Loucy (cell line): ENCODE results near the gene MC1R.

Source experiments
- H2AFZ ChIP-seq: fragments of 200-600 bp; sonication (generic); 2 replicates; pipeline ENCODE4 v1.6.0; 2016; ENCODE audit warnings: antibody characterized with exemption, mild to moderate bottlenecking, low read length, moderate library complexity
- H3F3A ChIP-seq: fragments of 200-600 bp; 2 replicates; pipeline ENCODE4 v1.6.0; 2016; ENCODE audit warnings: antibody characterized with exemption, low read depth, mild to moderate bottlenecking
- H3K27me3 ChIP-seq: fragments of 200-600 bp; sonication (generic); 2 replicates; pipeline ENCODE4 v1.6.1; 2014; ENCODE audit warnings: low read length, mild to moderate bottlenecking; ENCODE audit not compliant: insufficient read depth, poor library complexity, severe bottlenecking
- H3K36me3 ChIP-seq: fragments of 200-600 bp; sonication (generic); 2 replicates; pipeline ENCODE4 v1.6.1; 2016; ENCODE audit warnings: low read length; ENCODE audit not compliant: insufficient read depth
- H3K4me1 ChIP-seq: fragments of 200-600 bp; sonication (generic); 2 replicates; pipeline ENCODE4 v1.5.1; 2014; ENCODE audit warnings: low read length, mild to moderate bottlenecking; ENCODE audit not compliant: insufficient read depth, poor library complexity, severe bottlenecking
- H3K4me2 ChIP-seq: fragments of 200-600 bp; sonication (generic); 2 replicates; pipeline ENCODE4 v1.6.0; 2014; ENCODE audit warnings: antibody characterized with exemption, low read length, low read depth, mild to moderate bottlenecking; ENCODE audit not compliant: poor library complexity, severe bottlenecking
- H3K4me3 ChIP-seq: fragments of 200-600 bp; sonication (generic); 2 replicates; pipeline ENCODE4 v1.5.1; 2014; ENCODE audit warnings: low read length, mild to moderate bottlenecking, mixed read lengths; ENCODE audit not compliant: poor library complexity, severe bottlenecking
- H3K79me2 ChIP-seq: fragments of 200-600 bp; sonication (generic); 2 replicates; pipeline ENCODE4 v1.6.1; 2014; ENCODE audit warnings: low read length; ENCODE audit not compliant: insufficient read depth
- H3K9ac ChIP-seq: fragments of 200-600 bp; sonication (generic); 2 replicates; pipeline ENCODE4 v1.6.0; 2014; ENCODE audit warnings: mild to moderate bottlenecking, low read depth, low read length, moderate library complexity; ENCODE audit not compliant: poor library complexity, severe bottlenecking
- H3K9me2 ChIP-seq: fragments of 200-600 bp; sonication (generic); replicated peaks from 2 replicates; pipeline ENCODE4 v1.6.1; 2016; ENCODE audit warnings: low read depth, low read length, mixed read lengths
- H3K9me3 ChIP-seq: fragments of 200-600 bp; sonication (generic); 2 replicates; pipeline ENCODE4 v1.6.1; 2014; ENCODE audit warnings: mild to moderate bottlenecking, antibody characterized with exemption, low read length, low read depth; ENCODE audit not compliant: insufficient read depth
- H4K20me1 ChIP-seq: fragments of 200-600 bp; sonication (generic); 2 replicates; pipeline ENCODE4 v1.6.0; 2014; ENCODE audit warnings: antibody characterized with exemption, low read length, mild to moderate bottlenecking; ENCODE audit not compliant: insufficient read depth, poor library complexity, severe bottlenecking
- CTCF ChIP-seq: fragments of 200-600 bp; sonication (generic); conservative IDR thresholded peaks from 2 replicates; pipeline ENCODE4 v1.5.1; 2014; ENCODE audit warnings: mild to moderate bottlenecking, antibody characterized with exemption, low read length
- EZH2phosphoT487 ChIP-seq: fragments of 200-600 bp; IDR thresholded peaks from 2 replicates; pipeline ENCODE4 v1.6.1; 2018; ENCODE audit warnings: antibody characterized with exemption, mild to moderate bottlenecking, moderate library complexity, borderline replicate concordance

Gene MC1R

GRCh38 chr16:89918453-89919347 lies at the start of gene MC1R:
Gene MC1R, plus strand, starts transcription at chr16:89918862. Its CDS starts 397 bp downstream, at chr16:89919259.
- H3K79me2 ChIP-seq, result peaks cover 18% of the 10 kb centered on the region; the same call in 1 of the 2 replicates
- no peaks in the 10 kb centered on the region for H3F3A ChIP-seq
- peaks cover 36% of the 10 kb centered on the region for H3K4me1 ChIP-seq
- H3K9me2 ChIP-seq, result no peaks in the 10 kb centered on the region
- H3K36me3 ChIP-seq, result no peaks in the 10 kb centered on the region
- peak within 1 kb of the TSS; percentile 81 for H3K4me3 ChIP-seq
- TF ChIP-seq CTCF, result peak; percentile 55; the same call in 1 of the 2 replicates
- TF ChIP-seq EZH2phosphoT487, result no peak
- no peaks in the 10 kb centered on the region for H4K20me1 ChIP-seq
- H2AFZ ChIP-seq, result peak within 1 kb of the TSS; percentile 41
- no peaks in the 10 kb centered on the region for H3K27me3 ChIP-seq
- H3K9ac ChIP-seq, result peak within 1 kb of the TSS; percentile 90
- H3K4me2 ChIP-seq, result peak within 1 kb of the TSS; percentile 95
- no peaks in the 10 kb centered on the region for H3K9me3 ChIP-seq

GRCh38 chr16:89869911-89870310 lies 48.8 kb upstream of the MC1R start:
- no peaks in the 10 kb centered on the region for H3K36me3 ChIP-seq
- peaks cover 6% of the 10 kb centered on the region for H4K20me1 ChIP-seq
- H3F3A ChIP-seq, result no peaks in the 10 kb centered on the region
- TF ChIP-seq CTCF (no peak), EZH2phosphoT487 (no peak)
- no peaks in the 10 kb centered on the region for H3K9me3 ChIP-seq
- no peaks in the 10 kb centered on the region for H3K27me3 ChIP-seq
- H3K4me2 ChIP-seq, result no peak overlapping the region
- H3K9ac ChIP-seq, result no peak overlapping the region
- no peaks in the 10 kb centered on the region for H3K9me2 ChIP-seq
- no peak overlapping the region for H2AFZ ChIP-seq
- no peak overlapping the region for H3K4me3 ChIP-seq
- H3K79me2 ChIP-seq, result peaks cover 10% of the 10 kb centered on the region
- H3K4me1 ChIP-seq, result peaks cover 3% of the 10 kb centered on the region

- Histone ChIP-seq H3K36me3 (no peaks in the 10 kb centered on the region), H3K9me2 (no peaks in the 10 kb centered on the region), H3F3A (no peaks in the 10 kb centered on the region), H4K20me1 (peaks cover 10% of the 10 kb centered on the region), H3K27me3 (no peaks in the 10 kb centered on the region), H3K9me3 (no peaks in the 10 kb centered on the region), H3K9ac (no peak overlapping the region), H3K79me2 (peaks cover 15% of the 10 kb centered on the region), H2AFZ (no peak overlapping the region), H3K4me1 (peaks cover 3% of the 10 kb centered on the region), H3K4me2 (no peak overlapping the region), H3K4me3 (no peak overlapping the region)
- TF ChIP-seq EZH2phosphoT487 (no peak), CTCF (no peak)
These were observed 48.2 kb upstream of the MC1R start for GRCh38 chr16:89870440-89870839.
